Amygdala (tissue), 56 donors: Measurements from ENCODE around the gene MED19.
"Not testable (repeated sequence)": the region's sequence is repeated elsewhere in the genome, so short reads cannot be mapped to it uniquely, and the experiment has no call there.

ENCODE experiments used
- DNase-seq, 56 donors: peaks; one replicate each; lab custom pipeline; 2025; lab: John Stamatoyannopoulos, UW

The MED19 gene

DNA sequence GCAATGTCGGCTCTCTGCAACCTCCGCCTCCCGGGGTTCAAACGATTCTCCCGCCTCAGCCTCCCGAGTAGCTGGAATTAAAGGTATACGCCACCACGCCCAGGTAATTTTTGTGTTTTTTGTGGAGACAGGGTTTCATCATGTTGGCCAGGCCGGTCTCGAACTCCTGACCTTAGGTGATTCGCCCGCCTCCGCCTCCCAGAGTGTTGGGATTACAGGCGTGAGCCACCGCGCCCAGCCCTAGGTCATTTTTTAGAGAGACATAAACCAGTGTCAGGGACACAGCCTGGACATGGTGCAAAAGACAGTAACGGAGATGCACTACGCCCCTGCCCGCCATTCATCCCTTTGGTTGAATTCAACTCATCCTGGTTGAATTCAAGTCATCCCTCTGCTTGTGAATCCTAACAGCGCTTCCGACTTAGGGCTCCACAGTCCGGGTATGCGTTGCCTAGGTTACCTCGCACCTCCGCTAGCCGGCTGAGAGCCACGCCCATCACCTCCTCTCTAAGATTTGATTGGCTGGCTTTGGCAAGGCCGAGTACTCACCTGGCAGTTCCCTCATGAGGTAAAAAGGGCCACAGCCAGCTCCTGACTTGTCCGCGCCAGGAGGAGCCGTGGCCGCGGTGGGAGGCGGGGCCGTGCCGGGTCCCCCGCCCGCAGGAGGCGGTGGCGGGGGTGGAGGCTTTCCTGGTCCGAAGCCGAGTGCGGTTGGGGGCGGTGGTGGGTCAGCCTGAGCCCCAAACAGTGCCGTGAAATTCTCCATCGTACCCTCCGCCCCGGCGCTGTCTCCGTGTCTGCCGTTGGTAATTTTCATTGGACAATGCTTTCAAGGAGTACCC is at the start of gene MED19:
Gene MED19, minus strand, starts transcription at position 802 of the 842 bp plus-strand sequence. Its CDS starts 36 bp downstream, at position 766.
- peak in 35 of 56 donors; percentile 29 to 91 (median 73) for DNase-seq

- no peak for DNase-seq
Measured at GRCh38 chr11:57758174-57758573, 46.2 kb upstream of the MED19 start.

- DNase-seq, result no peak
Measured at GRCh38 chr11:57752954-57753353, 40.9 kb upstream of the MED19 start.

GRCh38 chr11:57751676-57752253 is 39.8 kb upstream of the MED19 start, which contains the start of gene BTBD18:
TSS of gene BTBD18 (minus strand) at chr11:57751819. CDS start at chr11:57751188, 631 bp downstream.
- peak in 2 of 56 donors; percentile 11 to 26 for DNase-seq

DNA sequence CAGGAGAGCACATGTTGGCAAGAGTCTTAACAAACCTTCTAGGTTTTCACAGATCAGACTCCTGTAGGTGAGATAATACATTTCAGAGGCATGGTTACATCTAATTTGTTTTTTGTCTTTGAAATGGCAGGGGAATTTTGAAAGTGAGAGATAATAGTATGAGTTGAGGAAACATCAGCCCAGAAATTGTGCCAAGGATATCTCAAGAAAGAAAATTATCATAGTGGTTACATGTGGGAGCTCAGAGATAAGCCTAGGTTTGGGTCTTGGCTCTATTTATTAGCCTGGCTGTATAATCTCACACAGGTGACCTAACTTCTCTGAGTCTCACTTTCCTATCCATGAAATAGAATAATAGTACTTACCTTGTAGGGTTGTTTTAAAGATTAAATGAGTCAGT is 39.2 kb upstream of the MED19 start:
- no peak for DNase-seq

DNA sequence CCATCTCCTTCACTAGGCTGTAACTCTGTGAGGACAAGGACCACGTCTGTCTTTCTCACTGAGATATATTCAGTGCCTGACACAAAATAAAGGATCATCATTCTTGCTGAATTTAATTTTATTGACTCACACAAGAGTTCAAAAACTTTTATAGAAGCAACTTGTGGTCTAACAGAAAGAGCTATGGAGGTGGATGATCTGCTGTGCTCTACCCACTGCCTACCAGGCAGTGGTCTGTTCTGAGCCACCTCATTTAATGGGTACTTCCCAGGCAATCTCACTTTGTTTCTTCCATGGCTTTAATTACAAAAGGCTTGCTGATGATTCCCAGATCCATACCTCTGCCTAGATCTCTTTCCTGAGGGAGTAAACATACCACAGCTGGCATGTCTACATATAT is 34.9 kb upstream of the MED19 start:
- no peak for DNase-seq

- no peak for DNase-seq
Measured at GRCh38 chr11:57745206-57745605, 33.2 kb upstream of the MED19 start.

- no peak for DNase-seq
Measured at GRCh38 chr11:57744357-57744756, 32.3 kb upstream of the MED19 start.

- no peak for DNase-seq
Measured at GRCh38 chr11:57742087-57742452, 30.1 kb upstream of the MED19 start.

DNA sequence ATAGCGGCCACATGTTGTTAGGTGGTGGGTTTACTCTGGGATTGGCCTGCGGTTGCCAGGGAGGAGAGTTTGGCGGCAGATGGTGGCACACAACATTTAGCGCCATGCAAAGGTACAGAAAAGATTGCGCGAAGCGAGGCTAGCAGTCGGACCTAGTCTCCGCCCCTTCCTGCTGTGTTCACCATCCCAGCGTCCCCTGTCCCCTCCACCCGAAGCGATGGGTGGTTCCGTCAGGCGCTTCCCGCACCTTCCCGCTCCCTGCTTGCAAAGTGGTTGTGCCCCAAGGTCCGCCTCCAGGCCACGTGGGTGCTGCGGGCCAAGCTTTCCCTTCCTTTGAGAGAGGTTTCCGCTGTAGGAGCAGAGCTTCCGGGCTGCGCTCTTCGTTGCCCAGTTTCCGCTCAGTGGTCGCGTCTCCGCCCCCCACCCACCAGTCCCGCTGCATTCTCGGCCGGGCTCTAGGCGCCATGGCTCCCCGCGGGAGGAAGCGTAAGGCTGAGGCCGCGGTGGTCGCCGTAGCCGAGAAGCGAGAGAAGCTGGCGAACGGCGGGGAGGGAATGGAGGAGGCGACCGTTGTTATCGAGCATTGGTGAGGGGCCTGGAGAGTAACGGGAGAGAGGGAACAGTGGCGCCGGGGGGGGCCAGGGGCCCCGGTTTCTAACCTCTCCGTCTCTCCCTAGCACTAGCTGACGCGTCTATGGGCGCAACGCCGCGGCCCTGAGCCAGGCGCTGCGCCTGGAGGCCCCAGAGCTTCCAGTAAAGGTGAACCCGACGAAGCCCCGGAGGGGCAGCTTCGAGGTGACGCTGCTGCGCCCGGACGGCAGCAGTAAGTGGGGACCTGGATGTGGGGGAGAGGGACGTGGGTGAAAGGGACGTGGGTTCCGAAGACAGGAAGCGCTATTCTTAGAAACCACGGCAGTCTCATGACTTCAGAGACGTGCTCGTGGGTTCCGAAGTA is 29.4 kb upstream of the MED19 start, which contains the start of gene SELENOH:
Gene SELENOH, plus strand, starts transcription at position 360 of the 955 bp plus-strand sequence. Its CDS starts 105 bp downstream, at position 465.
- DNase-seq, result peak; percentile 35 to 97 (median 93)

GRCh38 chr11:57735619-57736298 is 23.7 kb upstream of the MED19 start:
- DNase-seq, result no peak

DNA sequence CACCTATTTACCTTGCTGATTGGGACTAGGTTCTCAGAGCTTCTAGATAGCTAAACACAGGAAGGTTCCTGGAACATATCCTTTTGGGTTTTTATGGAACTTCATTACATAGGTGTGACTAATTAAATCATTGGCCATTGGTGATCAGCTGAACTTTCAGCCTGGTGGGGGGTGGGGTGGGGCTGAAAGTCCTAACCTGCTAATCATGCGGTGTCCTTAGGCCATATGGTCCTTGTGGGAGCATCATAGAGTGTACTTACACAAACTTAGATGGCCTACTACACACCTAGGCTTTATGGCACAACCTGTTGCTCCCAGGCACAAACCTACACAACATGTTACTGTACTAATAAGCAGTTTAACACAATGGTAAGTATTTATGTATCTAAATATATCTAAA is 20.6 kb upstream of the MED19 start:
- DNase-seq, result no peak

GRCh38 chr11:57729479-57729878 is 17.5 kb upstream of the MED19 start:
- DNase-seq, result no peak

DNA sequence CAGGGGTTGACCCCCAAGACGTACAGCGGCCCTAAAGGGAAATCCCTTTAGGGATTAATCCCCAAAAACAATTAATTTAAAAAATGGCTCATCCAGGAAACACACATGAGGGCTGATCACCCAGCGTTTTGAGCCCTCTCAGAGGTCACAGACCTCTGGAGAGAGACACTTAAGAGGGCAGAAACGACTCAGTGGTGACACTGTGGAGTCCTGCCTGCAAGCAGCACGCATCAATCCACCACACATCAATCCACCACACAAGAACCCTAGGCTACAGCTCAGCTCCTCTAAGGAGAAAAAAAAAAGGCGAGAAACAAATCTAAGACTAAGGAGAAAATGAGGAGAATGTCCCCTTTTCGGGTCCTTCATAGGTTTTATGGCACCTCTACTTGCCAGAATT is 16.8 kb upstream of the MED19 start:
- DNase-seq, result no peak

DNA sequence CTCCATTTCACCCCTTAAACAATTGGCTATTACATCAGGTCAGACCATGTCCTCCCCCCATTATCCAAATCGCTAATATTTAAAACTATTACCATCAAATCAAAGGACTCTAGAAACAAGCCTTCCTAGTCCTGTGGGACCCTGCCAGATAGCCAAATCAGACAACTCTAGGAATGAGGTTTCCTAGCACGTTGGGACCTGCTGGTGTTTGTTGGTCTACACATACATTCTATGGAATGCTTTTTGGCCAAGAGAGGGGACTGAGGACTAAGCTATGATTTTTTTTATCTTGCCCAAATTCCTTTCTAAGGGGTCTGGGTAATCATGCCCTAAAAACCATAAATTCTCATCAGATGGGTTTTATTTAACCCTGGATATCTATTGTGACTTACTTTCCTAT is 15.2 kb upstream of the MED19 start:
- no peak for DNase-seq

GRCh38 chr11:57716726-57717125 is 4.7 kb upstream of the MED19 start:
- not testable (repeated sequence) for DNase-seq

DNA sequence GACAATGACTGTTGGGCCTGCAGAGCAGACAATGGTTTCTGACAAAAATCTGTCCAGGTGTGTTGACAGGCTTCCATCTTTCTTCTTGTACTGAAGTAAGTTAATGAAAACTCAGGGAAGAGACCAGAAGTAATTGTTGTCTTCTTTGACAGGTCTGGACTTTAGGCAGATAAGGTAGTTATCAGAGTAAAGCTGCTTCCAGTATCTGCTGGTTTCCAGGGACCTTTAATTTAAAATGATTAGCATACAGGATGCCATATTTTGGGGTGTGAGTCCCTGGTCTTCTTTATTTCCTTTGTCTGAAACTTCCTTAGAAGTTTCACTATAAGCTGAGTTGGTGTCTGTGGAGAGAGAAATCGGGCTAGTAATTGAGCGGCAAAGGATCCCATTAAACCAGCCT is 1.8 kb upstream of the MED19 start:
- DNase-seq, result no peak

- peak; percentile 35 to 100 (median 93) for DNase-seq
Measured at GRCh38 chr11:57712256-57713150, 488 bp upstream of the MED19 start, which contains the start of gene TMX2. TSS of gene TMX2 (plus strand) at chr11:57712593. CDS start at chr11:57712619, 26 bp downstream.

DNA sequence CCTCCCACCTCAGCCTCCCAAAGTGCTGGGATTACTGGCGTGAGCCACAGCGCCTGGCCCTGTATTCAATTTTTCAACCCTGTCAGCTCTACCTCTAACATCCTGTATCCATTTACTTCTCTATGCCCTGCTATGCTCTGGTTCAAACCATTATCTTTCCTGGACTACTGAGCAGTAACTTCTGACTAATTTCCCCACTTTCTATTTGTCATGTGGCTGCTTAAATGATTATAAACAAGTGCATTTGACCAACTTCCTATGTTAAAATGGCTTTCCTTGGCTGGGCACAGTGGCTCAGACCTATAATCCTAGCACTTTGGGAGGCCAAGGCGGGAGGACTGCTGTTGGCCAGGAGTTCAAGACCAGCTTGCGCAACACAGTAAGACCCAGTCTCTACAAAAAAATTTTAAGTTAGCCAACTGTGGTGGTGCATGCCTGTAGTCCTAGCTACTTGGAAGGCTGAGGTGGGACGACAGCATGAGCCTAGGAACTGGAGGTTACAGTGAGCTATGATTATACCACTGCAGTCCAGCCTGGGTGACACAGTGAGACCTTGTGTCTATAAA is 2.1 kb downstream of the MED19 start:
- DNase-seq, result no peak
